Epithelial cell of proximal tubule (primary cell): ENCODE results near the gene SORBS2. TPM values are rescaled to one million over a fixed set of nuclear protein-coding genes. Genes with fewer than 3 reads are reported as not detected.

Experiments
- DNase-seq: peaks from one replicate; pipeline ENCODE4 v3.0.0-alpha.2; 2011; ENCODE audit warnings: low read depth
- H3K4me3 ChIP-seq: 2 replicates; pipeline ENCODE4 v1.5.1; 2011; ENCODE audit warnings: low read depth, mild to moderate bottlenecking, low read length
- CTCF ChIP-seq: conservative IDR thresholded peaks from 2 replicates; pipeline ENCODE4 v1.5.1; 2012; ENCODE audit warnings: low read depth, mild to moderate bottlenecking, low read length
- total RNA-seq: library from RNA; depleted of rRNA; stranded (reverse); fragments of >200 nt; gene quantifications from 2 replicates; pipeline ENCODE4 v1.2.3, GENCODE V29; 2015

Gene SORBS2
- total RNA-seq, 1 donor from 2014 or later: 11.6 TPM

GRCh38 chr4:185783574-185783973 is 28.4 kb downstream of the SORBS2 start:
- H3K4me3 ChIP-seq: no peak overlapping the region
- no peak for DNase-seq
- TF ChIP-seq CTCF: no peak

DNA sequence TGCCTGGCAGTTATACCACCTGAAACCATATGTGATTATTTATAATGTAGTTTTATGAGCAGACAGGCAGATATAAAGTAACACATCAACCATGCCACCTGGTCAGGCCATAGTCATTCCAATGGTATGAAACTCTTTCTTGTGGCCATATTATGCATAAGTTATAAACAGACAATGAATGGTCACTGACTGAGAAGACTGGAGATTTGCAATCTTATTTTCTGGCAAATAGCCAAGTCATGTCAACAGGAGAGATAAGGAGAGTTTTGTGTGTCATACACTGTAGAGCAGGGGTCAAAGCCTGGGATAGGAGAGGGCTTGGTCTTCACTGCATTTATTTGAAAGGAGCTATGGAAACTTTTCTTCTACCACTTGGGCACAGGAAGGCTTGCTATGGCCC is 29.5 kb downstream of the SORBS2 start:
- no peak for TF ChIP-seq CTCF
- H3K4me3 ChIP-seq: no peak overlapping the region
- no peak for DNase-seq

DNA sequence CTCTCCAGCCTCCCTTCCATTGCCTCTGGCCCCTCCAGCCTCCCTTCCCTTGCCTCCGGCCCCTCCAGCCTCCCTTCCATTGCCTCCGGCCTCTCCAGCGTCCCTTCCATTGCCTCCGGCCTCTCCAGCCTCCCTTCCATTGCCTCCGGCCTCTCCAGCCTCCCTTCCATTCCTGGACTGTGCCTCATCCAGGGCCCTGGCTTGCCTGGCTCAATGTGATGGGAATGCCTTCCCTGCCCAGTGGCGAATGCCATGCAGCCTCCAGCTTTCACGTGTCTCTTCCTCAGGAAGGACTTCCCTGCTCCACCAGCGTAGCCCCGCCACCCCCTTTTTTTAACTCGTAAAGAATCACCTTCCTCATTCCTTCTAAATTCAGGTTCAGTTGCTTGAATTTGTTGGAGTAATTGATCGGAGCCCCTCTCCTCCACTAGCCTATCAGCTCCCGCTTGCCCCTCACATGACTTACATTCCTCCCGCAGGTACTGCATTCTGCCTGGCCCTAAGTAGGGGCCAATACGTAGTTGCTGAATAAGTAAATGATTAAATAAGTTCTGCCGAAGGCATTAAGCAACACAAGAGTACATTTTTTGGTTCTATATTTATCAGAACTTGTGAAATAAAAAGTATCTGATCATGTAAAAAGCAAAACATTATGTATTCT is 30.3 kb downstream of the SORBS2 start:
- TF ChIP-seq CTCF: no peak
- H3K4me3 ChIP-seq: no peak overlapping the region
- DNase-seq: no peak

GRCh38 chr4:185780472-185780871 is 31.5 kb downstream of the SORBS2 start:
- H3K4me3 ChIP-seq: no peak overlapping the region
- DNase-seq: no peak
- TF ChIP-seq CTCF: no peak

- TF ChIP-seq CTCF: no peak
- DNase-seq: no peak
- no peak overlapping the region for H3K4me3 ChIP-seq
Observed at GRCh38 chr4:185779517-185779916, 32.5 kb downstream of the SORBS2 start.

DNA sequence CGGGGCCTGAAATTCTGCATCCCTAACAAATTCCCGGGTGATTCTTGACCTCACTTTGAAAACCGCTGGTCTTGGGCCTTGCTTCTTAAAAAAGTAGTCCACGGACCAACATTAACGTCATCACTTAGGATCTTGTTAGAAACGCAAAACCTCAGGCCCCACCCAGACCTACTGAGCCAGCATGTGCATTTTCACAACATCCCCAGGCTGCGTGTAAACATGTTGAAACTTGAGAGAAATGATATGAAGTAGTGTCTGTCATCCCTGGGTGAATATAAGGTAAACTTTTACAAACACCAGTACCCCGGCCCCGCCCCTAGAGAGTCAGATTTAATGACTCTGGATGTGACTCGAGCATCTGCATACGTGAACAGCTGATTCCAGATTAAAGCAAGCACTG is 33.7 kb downstream of the SORBS2 start:
- no peak for DNase-seq
- H3K4me3 ChIP-seq: no peak overlapping the region
- TF ChIP-seq CTCF: no peak
